Esophagus squamous epithelium (tissue), 4 donors: ENCODE data around the gene POU6F2.

ENCODE experiments used
- POLR2A ChIP-seq, 4 donors: fragments of 450-650 bp; IDR thresholded peaks; one replicate each; pipeline ENCODE4 v1.6.1; 2017; ENCODE audit warnings: antibody characterized with exemption in 4 of 4, mild to moderate bottlenecking in 4 of 4, moderate library complexity in 3 of 4
- TF ChIP-seq, protein P1 (sequence below), 6 experiments: fragments of 450-650 bp in 4 of 6; fragments of 200-600 bp in 2 of 6; sonication (generic) in 2 of 6; IDR thresholded peaks; one replicate each; pipeline ENCODE4 v1.5.1; 2016 to 2019; ENCODE audit warnings: antibody characterized with exemption in 6 of 6, mild to moderate bottlenecking in 4 of 6, moderate library complexity in 4 of 6

GRCh38 chr7:39509436-39509835 lies 531.7 kb downstream of the POU6F2 start:
- TF ChIP-seq, protein P1, sequence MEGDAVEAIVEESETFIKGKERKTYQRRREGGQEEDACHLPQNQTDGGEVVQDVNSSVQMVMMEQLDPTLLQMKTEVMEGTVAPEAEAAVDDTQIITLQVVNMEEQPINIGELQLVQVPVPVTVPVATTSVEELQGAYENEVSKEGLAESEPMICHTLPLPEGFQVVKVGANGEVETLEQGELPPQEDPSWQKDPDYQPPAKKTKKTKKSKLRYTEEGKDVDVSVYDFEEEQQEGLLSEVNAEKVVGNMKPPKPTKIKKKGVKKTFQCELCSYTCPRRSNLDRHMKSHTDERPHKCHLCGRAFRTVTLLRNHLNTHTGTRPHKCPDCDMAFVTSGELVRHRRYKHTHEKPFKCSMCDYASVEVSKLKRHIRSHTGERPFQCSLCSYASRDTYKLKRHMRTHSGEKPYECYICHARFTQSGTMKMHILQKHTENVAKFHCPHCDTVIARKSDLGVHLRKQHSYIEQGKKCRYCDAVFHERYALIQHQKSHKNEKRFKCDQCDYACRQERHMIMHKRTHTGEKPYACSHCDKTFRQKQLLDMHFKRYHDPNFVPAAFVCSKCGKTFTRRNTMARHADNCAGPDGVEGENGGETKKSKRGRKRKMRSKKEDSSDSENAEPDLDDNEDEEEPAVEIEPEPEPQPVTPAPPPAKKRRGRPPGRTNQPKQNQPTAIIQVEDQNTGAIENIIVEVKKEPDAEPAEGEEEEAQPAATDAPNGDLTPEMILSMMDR (IDR thresholded peaks at IDR 0.05): no peak
- TF ChIP-seq POLR2A (IDR thresholded peaks at IDR 0.05): no peak
